Right lobe of liver (tissue), 6 donors: ENCODE measurements around the gene MID1. TPM values are rescaled to one million over a fixed set of nuclear protein-coding genes. Genes with fewer than 3 reads are reported as not detected.

ENCODE experiments used
- ATAC-seq, 4 donors: fragments of 200-7000 bp; cut with Tn5 transposase; one replicate each; pipeline ENCODE4 v1.9.1; 2020; ENCODE audit warnings: mild to moderate bottlenecking in 4 of 4, moderate library complexity in 4 of 4
- DNase-seq, 3 donors: peaks; one replicate each; pipeline ENCODE4 v3.0.0-alpha.2; 2020
- H3K27ac ChIP-seq, 3 donors: fragments of 200-600 bp; one replicate each; pipeline ENCODE4 v1.8.0; 2022
- H3K27me3 ChIP-seq, 2 donors: fragments of 200-600 bp; one replicate each; pipeline ENCODE4 v1.8.0; 2022
- H3K36me3 ChIP-seq, 4 donors: fragments of 200-600 bp; sonication (generic) in 1 of 4; one replicate each; pipeline versions ENCODE4 v1.5.1 to v1.8.0; 2017 to 2022; ENCODE audit warnings: control low read depth in 1 of 4
- H3K4me1 ChIP-seq, 4 donors: fragments of 200-600 bp; sonication (generic) in 1 of 4; one replicate each; pipeline versions ENCODE4 v1.5.1 to v1.8.0; 2017 to 2022; ENCODE audit warnings: control low read depth in 1 of 4
- H3K4me3 ChIP-seq, 3 donors: fragments of 200-600 bp; one replicate each; pipeline ENCODE4 v1.8.0; 2022
- H3K9me3 ChIP-seq, 4 donors: fragments of 200-600 bp; sonication (generic) in 1 of 4; one replicate each; pipeline versions ENCODE4 v1.5.1 to v1.8.0; 2017 to 2022; ENCODE audit warnings: control low read depth in 1 of 4
- POLR2A ChIP-seq: fragments of 450-650 bp; IDR thresholded peaks from one replicate; pipeline ENCODE4 v1.6.1; 2017; ENCODE audit warnings: antibody characterized with exemption, mild to moderate bottlenecking
- WGBS: methylation state at CpG from one replicate; pipeline ENCODE4 v1.1.6; 2018; ENCODE audit warnings: low coverage, low lambda C conversion rate; ENCODE audit not compliant: insufficient coverage; ENCODE audit errors: missing lambda C conversion rate; 5-methylcytosine and 5-hydroxymethylcytosine counted together
- intact Hi-C, 2 donors: fragments of 100-400 bp; cut with DNase I; formaldehyde crosslinking; loops; one replicate each; pipeline versions ENCODE4 v1.11.2 to v1.14.1; 2022
- total RNA-seq, 6 experiments: library from RNA; depleted of rRNA in 2 of 6; stranded (reverse); fragments of >200 nt in 2 of 6; fragmentation: NEBNext Ultra II Directional in 3 of 6; extraction: Animal tissue kit (Norgen Biotek cat#: 25700) in 3 of 6; gene quantifications; one replicate each; pipeline versions ENCODE4 v1.1.0 to v1.2.4, GENCODE V29; 2016 to 2023
- TF ChIP-seq, protein P1 (sequence below), 4 donors: fragments of 200-600 bp in 3 of 4; fragments of 450-650 bp in 1 of 4; IDR thresholded peaks; one replicate each; pipeline versions ENCODE4 v1.5.1 to v1.8.0; 2016 to 2022; ENCODE audit warnings: antibody characterized with exemption in 4 of 4, mild to moderate bottlenecking in 2 of 4
- donor health status: DM: no; HTN: yes; CAD: no.
- donor health status: DM: no; HTN: no; CAD: no.
- donor health status: DM: no; HTN: no; CAD: no.
- donor health status: DM: no; HTN: yes; CAD: no.
- donor health status: DM: no; HTN: yes; CAD: no.

The MID1 gene
- total RNA-seq, 6 experiments from 2014 or later = 2.2 to 10.0 (median 4.6) TPM

GRCh38 chrX:10617186-10617998, 3.0 kb downstream of the MID1 start:
- ATAC-seq = no peak
- intact Hi-C loops = no loop called here
- Histone ChIP-seq H3K4me1 (peaks cover 0 to 4% (median 0%) of the 10 kb centered on the region in 4 donors), H3K27ac (no peak overlapping the region), H3K9me3 (no peaks in the 10 kb centered on the region), H3K27me3 (no peaks in the 10 kb centered on the region), H3K4me3 (no peak overlapping the region), H3K36me3 (no peaks in the 10 kb centered on the region)
- no peak for DNase-seq
- 48% methylated on average over 10 of the region's 10 CpGs for WGBS
- TF ChIP-seq POLR2A = no peak
- TF ChIP-seq, protein P1, sequence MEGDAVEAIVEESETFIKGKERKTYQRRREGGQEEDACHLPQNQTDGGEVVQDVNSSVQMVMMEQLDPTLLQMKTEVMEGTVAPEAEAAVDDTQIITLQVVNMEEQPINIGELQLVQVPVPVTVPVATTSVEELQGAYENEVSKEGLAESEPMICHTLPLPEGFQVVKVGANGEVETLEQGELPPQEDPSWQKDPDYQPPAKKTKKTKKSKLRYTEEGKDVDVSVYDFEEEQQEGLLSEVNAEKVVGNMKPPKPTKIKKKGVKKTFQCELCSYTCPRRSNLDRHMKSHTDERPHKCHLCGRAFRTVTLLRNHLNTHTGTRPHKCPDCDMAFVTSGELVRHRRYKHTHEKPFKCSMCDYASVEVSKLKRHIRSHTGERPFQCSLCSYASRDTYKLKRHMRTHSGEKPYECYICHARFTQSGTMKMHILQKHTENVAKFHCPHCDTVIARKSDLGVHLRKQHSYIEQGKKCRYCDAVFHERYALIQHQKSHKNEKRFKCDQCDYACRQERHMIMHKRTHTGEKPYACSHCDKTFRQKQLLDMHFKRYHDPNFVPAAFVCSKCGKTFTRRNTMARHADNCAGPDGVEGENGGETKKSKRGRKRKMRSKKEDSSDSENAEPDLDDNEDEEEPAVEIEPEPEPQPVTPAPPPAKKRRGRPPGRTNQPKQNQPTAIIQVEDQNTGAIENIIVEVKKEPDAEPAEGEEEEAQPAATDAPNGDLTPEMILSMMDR (IDR thresholded peaks at IDR 0.05) = no peak

DNA sequence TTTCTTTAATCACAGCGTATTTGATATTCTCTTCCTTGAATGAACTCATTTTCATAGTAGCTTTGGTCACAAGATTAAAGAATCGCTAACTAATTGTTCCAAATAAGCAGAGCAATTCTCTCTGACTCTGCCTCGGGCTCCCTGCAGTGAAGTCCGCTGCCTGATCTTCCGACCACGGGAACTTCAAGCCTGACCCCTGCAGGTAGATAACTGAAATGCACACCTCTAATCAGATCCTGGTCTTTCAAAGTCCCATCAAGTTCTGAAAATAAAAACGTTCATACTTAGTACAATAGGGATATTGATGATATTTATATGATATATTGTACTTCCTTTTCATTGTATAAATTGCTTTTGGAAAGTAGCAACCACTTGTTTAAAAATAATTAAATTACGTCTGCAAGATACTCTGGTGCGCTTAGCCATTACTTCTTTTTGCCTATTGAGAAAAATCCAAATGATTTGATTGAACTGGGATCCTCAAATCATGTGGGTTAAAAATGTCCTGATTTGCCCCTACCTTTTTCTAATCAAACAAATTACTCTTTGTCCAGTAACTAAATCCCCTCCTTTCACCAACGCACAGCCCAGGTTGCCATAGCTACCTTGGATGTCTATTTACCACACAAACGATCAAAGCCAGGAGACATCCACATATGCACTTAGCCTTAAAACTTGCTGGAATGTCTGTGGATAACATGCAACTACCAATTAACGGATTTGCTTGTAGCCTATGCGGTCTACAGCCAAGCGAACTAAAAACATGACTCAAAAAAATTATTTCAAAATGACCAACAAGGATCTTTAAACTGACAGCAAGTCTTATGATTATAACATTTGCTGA, 4.2 kb downstream of the MID1 start:
- DNase-seq (peak in 2 of 3 donors; percentile 35 to 58), ATAC-seq (peak; percentile 60 to 79 (median 70))
- H3K9me3 ChIP-seq = no peaks in the 10 kb centered on the region
- H3K27ac ChIP-seq = peak overlapping the region; percentile 5 to 50 (median 42)
- H3K4me3 ChIP-seq = peak overlapping the region in 2 of 3 donors; percentile 19 to 33
- peaks cover 0 to 15% (median 2%) of the 10 kb centered on the region in 4 donors for H3K4me1 ChIP-seq
- intact Hi-C loops = no loop called here
- no peak for TF ChIP-seq POLR2A
- TF ChIP-seq, protein P1 (IDR thresholded peaks at IDR 0.05) = peak; percentile 59 to 81 (median 76)
- 23% methylated on average over 14 of the region's 14 CpGs for WGBS
- no peaks in the 10 kb centered on the region for H3K27me3 ChIP-seq
- no peaks in the 10 kb centered on the region for H3K36me3 ChIP-seq

DNA sequence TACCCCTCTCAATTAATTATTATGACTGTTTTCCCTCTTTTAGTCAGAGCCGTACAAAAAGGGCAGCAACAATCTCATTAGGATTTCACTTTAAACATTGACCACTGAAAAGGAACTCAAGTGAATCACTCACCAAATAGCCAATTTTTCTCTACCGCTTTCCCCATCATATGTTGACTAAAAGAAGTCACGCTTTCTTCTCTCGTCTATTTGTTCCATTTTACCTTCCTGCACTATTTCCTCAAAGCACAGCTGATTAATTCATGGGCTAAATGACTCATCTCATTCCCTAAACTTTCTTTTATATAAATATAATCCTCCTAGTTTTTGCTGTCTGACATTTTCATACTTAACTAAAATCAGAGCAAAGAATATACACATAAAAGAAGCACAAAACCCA, 8.2 kb downstream of the MID1 start:
- Histone ChIP-seq H3K36me3 (no peaks in the 10 kb centered on the region), H3K4me3 (no peak overlapping the region), H3K27ac (peak overlapping the region; percentile 45 to 79 (median 79)), H3K4me1 (peaks cover 0 to 20% (median 2%) of the 10 kb centered on the region in 4 donors), H3K9me3 (no peaks in the 10 kb centered on the region), H3K27me3 (no peaks in the 10 kb centered on the region)
- peak in 1 of 4 donors; percentile 34 for ATAC-seq
- DNase-seq = no peak
- 24% methylated on average over 4 of the region's 4 CpGs for WGBS
- intact Hi-C loops = no loop called here
- TF ChIP-seq, protein P1 (IDR thresholded peaks at IDR 0.05) = no peak
- no peak for TF ChIP-seq POLR2A

GRCh38 chrX:10611441-10612090, 8.8 kb downstream of the MID1 start:
- Histone ChIP-seq H3K27me3 (no peaks in the 10 kb centered on the region), H3K9me3 (no peaks in the 10 kb centered on the region), H3K4me3 (no peak overlapping the region), H3K36me3 (no peaks in the 10 kb centered on the region), H3K27ac (peak overlapping the region; percentile 45 to 79 (median 79)), H3K4me1 (peaks cover 0 to 20% (median 2%) of the 10 kb centered on the region in 4 donors)
- no peak for TF ChIP-seq POLR2A
- TF ChIP-seq, protein P1 (IDR thresholded peaks at IDR 0.05) = no peak
- intact Hi-C loops = no loop called here
- DNase-seq (no peak), ATAC-seq (peak in 1 of 4 donors; percentile 13)
- WGBS = 20% methylated on average over 4 of the region's 4 CpGs
